Right lung (tissue), 5 donors: ENCODE data around the gene MEIOSIN. TPM values are rescaled to one million over a fixed set of nuclear protein-coding genes. Genes with fewer than 3 reads are reported as not detected.
"Not testable (repeated sequence)": the region's sequence is repeated elsewhere in the genome, so short reads cannot be mapped to it uniquely, and the experiment has no call there.

Experiments used
- DNase-seq, 2 donors: peaks; one replicate each; pipeline ENCODE4 v3.0.0-alpha.2; 2013
- polyA plus RNA-seq, 5 donors: library from polyadenylated mRNA; unstranded; fragments of 120-200 nt; gene quantifications; one replicate each; pipeline versions ENCODE4 v1.2.1 to v1.2.3, GENCODE V29; 2013; ENCODE audit warnings: inconsistent platforms in 1 of 5, low replicate concordance in 1 of 5; ENCODE audit not compliant: insufficient read length in 5 of 5, insufficient read depth in 1 of 5

MEIOSIN gene
- polyA plus RNA-seq, 5 donors = not detected

DNA sequence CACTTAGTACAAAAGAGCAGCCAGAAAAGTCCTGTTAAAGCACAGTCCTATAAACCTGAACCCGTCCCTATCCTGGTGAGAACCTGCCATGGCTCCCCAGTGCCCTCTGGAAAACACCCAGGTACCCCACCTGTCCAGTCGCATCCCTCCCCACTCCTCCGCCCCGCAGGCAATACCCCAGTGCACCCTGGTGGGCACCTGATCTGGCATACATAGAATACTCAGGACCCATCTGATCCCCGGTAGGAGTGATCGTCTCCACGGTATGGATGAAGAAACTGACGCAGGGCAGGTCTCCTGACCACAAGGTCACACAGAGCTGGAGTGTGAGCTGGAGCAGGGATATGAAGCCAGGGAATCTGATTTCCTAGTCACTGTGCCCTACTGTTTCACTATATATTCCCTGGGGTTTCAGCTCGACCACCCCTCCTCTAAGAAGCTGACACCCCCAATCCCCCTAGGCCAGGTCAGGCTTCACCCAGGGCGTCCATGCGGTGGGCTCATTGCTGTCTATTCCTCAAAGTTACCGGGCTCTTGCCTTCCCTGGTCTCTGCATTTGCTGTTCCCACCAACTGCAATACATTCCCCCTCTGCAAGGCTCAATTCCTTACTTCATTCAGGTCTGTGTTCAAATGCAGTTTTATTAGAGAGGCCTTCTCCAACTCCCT, 15.1 kb upstream of the MEIOSIN start:
- no peak for DNase-seq

DNA sequence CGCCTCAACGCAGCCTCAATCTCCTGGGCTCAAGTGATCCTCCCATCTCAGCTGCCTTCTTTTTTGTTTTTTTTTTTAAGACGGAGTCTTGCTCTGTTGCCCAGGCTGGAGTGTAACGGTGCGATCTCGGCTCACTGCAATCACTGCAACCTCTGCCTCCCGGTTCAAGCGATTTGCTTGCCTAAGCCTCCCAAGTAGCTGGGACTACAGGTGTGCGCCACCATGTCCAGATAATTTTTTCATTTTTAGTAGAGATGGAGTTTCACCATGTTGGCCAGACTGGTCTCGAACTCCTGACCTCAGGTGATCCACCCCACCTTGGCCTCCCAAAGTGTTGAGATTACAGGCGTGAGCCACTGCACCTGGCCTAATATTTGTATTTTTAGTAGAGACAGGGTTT, 13.2 kb upstream of the MEIOSIN start:
- DNase-seq = not testable (repeated sequence)

DNA sequence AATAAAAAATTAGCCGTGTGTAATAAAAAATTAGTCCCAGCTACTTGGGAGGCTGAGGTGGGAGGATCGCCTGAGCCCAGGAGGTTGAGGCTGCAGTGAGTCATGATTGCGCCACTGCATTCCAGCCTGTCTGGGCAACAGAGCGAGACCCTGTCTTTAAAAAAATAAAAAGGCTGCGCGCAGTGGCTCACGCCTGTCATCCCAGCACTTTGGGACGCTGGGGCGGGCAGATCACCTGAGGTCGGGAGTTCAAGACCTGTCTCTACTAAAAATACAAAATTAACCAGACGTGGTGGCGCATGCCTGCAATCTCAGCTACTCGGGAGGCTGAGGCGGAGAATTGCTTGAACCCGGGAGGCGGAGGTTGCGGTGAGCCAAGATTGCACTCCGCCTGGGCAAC, 4.6 kb upstream of the MEIOSIN start:
- DNase-seq = not testable (repeated sequence)

DNA sequence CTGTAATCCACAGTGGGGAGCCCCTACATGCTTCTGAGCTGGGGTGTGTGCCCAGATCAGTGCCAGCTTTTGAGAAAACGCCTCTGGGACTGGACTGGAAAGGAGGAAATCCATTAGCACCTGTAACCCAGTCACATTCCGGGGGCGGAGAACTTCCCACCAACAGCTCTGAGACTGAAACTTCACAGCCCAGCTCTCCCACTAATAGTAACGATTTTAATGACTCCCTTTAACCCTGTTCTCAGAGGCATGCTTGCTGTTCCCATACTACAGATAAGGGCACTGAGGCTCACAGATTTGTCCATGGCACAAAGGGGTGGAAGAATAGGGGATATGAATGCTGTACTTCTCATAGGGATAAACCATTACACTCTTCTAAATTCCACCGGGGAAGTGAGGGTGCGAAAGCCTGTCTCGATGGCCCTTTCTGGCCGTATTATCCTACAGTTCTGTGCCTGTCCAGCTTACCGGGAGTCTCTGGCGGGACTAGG, 3.4 kb upstream of the MEIOSIN start:
- no peak for DNase-seq

DNA sequence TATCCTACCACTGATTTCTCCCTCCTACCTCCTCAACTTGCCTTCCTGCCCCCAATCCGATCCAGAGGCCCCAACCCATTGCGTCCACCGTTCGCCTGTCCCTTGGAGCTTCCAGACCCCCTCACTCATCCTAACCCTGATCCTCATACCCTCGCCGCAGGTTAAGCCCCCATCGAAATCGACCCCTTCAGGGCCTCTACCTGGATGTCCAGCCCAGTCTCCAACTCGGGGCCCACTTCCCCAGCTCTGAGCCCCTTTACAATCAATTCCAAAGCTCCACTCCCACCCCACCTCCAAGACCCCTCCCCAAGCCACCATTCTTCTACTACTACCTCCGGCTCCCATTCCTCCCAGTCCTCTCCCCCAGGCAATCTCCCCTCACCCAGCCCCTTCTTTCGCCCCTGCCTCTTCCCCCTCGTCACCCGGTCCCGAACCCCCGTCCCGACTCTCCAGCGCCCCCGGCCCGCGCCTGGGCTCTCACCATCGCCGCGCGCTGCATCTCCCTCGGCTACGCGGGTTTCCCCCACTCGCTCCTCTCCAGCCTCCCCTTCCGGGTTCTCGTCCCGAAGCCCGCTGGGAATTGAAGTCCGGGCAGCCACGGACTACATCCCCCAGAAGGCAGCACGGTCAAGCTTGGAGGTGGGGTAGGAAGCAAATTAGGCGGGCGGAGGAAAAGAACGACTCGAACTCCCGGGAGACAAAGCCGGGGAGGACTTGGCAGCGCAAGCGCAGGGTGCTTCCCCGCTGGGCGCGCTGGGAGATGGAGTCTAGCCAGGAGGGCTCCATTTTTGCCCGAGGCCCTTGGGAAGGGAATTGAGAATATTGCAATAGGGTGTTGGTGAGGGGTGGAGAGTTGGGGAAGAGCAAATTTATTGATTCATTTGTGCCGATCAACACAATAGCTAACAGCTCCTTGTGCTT, 2.6 kb upstream of the MEIOSIN start, which contains the start of gene FBXO46:
Gene FBXO46 (minus strand): TSS at position 529 of the 921 bp plus-strand sequence. CDS start 17,401 bp downstream, outside the sequence.
- peak; percentile 95 to 97 for DNase-seq

DNA sequence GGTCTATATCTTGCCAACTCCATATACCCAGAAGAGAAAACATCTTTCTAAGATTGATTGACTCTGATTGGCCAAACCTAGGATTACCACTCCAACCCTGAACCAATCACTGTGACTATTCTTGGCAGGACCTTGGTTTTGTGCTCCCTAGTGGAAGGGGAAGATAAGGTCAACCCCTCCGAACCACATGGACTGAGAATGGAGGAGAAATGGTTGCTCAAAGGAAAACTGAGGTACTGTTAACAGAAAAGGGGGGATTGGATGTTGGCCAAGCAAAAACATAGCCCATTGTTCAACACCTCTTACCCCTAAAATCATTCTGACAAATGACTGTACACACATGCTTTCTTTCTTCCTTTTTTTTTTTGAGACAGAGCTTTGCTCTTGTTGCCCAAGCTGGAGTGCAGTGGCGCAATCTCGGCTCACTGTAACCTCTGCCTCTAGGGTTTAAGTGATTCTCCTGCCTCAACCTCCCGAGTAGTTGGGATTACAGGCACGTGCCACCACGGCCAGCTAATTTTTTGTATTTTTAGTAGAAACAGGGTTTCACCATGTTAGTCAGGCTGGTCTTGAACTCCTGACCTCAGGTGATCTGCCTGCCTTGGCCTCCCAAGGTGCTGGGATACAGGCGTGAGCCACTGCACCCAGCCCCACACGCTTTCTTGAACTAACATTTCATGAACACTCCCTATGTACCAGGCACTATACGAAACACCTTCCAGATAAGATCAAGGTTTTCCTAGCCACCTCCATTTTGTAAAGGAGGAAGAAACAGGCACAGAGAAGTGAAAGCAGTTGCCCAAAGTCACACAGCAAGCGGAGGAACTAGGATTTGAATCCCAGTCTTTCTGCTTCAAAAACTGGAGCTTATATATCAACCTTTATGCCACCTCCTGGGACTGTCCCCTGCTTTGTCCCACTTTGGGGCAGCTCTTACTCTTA, 6.5 kb downstream of the MEIOSIN start:
- no peak for DNase-seq

DNA sequence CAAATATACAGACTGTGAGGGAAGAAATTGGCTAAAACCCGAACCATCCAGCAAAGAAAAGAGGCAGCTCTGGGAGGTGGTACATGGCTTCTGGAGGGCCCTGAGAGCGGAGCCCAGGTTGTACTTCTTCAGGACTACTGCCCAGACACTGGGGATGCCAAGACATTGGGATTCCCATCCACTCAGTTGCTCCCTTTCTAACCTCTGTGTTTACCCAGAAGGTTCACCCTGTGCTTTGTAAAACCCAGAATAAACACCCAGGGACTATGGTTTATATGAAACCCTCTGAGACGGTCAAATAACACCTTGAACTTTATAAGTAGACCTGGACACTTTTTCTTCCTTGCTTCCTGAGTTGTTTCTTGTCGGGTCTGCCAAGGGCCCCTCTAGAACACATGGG, 9.7 kb downstream of the MEIOSIN start:
- DNase-seq = no peak

DNA sequence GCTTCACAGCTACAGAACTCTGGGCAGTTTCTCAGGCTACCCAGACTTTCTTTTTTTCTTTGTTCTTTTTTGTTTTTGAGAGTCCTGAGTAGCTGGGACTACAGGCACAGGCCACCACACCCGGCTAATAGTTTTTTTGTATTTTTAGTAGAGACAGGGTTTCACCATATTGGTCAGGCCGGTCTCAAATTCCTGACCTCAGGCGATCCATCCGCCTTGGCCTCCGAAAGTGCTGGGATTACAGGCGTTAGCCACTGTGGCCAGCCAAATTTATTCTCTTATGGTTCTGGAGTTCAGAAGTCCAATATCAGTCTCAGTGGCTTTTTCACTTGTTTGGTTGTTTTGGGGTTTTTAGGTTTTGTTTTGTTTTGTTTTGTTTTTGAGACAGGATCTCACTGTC, 12.4 kb downstream of the MEIOSIN start:
- DNase-seq = no peak

DNA sequence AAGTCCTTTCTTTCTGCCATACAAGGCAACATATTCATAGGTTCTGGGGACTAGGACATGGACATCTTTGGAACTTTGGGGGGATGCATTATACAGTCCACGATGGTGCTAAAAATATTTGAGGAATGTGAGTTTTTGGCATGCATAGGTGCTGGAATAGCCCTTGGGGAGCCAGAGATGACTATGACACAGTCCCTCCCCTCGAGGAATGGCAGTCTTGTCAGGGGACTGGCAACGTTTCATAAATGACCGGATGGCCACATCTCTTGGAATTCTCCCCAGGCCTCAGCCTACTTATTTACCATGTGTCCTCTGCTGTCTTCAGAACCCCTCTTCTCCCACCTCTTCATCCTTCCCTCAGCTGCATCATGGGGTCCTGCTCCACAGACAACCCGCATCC, 13.6 kb downstream of the MEIOSIN start:
- DNase-seq = no peak

DNA sequence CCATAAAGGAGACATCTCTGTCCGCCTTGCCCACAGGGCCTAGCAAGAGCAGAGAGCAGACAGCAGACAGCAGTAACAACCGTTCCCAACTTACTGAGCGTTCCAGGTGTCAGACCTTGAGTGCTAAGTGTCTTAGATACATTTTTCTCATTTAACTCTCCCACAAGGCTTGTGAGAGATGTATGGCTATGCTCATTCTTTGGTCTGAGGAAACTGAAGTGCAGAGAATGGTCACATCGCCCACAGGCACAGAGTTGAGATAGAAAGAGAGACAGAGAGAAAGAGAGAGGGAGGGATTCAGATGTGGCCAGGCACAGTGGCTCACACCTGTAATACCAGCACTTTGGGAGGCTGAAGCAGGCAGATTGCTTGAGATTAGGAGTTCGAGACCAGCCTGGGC, 14.3 kb downstream of the MEIOSIN start:
- DNase-seq = no peak

DNA sequence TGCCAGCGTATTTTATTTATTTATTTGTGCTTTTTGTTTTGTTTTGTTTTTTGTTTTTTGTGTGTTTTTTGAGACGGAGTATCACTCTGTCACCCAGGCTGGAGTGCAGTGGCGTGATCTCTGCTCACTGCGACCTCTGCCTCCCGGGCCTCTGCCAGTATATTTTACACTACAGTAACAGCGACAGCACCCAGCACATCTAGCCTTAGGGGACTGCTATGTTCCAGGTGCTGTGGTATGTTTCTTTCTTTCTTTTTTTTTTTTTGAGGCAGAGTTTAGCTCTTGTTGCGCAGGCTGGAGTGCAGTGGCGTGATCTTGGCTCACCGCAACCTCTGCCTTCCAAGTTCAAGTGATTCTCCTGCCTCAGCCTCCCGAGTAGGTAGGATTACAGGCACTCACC, 18.2 kb downstream of the MEIOSIN start:
- DNase-seq = not testable (repeated sequence)

DNA sequence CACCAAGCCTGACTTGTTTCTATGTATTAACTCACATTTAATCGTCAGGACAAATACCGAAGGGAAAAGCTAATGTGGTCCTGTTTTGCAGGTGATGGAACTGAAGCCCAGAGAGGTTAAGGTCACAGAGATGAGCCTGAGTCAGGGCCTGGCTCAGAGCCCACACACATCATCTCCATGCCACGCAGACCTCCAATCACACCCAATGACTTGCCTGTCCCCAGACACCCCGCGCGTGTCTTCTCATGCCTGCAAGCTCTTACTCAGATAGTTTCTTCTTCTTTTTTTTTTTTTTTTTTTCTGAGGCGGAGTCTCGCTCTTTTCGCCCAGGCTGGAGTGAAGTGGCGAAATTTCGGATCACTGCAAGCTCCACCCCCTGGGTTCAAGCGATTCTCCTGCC, 19.4 kb downstream of the MEIOSIN start:
- no peak for DNase-seq

DNA sequence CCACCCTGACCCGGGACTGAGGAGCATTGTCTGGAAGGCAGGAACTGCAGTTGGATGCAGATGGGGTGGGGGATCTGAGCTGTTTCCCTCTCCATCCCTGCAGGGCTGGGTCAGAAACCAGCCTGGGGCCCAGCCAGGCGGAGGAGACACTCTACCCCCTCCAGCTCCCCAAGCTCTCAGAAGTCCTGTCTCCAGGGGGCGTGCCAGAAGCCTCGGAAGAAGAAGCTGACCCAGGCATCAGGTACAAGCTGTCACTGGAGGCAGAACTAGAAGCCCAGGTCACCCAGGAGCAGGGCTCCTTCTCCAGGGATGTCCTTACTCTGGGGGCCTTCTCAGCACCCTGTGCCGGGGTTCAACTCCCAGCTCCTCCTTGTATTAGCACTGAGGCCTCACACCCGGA, 20.3 kb downstream of the MEIOSIN start:
- no peak for DNase-seq

DNA sequence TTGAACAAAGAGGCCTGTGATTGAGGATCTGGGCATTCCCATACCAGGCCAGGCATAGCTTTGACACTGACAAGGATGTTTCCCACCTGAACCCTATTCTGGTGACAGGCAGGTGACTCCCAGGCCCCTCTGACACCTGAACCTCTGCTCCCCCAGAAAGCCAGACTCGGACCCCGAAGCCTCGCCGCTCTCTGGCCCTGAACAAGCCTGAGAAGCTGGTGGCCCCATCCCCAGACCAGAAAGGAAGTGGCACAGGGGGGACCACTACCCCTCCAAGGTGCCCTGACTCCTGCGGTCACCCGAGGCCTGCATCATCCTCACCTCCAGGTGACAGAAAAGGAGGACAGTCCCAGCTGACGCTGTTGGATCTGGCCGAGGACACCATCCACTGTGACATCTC, 21.1 kb downstream of the MEIOSIN start:
- DNase-seq = no peak

DNA sequence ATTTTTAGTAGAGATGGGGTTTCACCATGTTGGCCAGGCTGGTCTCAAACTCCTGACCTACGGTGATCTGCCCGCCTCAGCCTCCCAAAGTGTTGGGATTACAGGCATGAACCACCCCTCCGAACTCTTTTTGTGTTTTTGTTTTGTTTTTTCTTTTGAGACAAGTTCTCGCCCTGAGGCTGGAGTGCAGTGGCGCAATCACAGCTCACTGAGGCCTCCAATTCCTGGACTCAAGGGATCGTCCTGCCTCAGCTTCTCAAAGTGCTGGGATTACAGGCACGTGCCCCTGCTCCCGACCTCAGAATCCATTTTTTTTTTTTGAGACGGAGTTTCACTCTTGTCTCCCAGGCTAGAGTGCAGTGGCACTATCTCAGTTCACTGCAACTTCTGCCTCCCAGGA, 24.5 kb downstream of the MEIOSIN start:
- no peak for DNase-seq

DNA sequence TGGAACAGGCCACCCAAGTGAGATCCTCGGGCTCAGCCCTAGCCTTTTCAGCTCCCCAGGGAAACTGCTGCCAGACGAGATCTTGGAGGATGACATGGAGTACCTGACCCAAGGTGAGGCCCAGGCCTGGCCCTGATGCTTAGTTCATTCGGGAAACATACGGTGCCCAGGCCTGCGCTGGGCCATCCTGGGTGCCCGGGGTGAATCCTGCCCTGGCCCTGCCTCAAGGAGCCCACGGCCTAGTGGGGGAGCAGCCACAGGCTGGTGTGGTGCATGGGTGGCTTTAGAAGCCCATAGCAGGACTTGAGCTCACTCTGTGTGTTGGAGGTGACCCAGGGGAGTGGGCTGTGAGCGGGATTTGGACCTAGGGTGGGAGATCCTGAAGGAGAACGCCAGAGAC, 25.7 kb downstream of the MEIOSIN start:
- no peak for DNase-seq

DNA sequence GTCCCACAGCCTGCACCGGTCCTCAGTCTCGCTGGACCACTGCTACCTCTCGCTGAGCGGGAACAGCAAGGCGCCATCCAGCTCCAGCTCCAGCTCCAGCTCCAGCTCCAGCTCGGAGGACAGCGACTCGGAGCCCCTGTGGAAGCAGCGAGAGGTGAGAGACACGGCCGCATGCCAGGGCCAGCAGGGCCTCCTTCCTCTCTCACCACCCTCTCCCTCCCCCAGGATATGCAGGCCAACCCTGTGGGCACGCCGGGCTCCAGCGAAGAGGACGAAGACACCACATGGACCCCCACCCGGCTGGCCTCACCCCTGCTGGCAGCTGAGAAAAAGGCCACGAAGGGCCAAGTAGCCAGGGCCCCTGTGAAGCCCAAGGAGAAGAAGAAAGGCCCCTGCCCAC, 28.5 kb downstream of the MEIOSIN start:
- DNase-seq = no peak

DNA sequence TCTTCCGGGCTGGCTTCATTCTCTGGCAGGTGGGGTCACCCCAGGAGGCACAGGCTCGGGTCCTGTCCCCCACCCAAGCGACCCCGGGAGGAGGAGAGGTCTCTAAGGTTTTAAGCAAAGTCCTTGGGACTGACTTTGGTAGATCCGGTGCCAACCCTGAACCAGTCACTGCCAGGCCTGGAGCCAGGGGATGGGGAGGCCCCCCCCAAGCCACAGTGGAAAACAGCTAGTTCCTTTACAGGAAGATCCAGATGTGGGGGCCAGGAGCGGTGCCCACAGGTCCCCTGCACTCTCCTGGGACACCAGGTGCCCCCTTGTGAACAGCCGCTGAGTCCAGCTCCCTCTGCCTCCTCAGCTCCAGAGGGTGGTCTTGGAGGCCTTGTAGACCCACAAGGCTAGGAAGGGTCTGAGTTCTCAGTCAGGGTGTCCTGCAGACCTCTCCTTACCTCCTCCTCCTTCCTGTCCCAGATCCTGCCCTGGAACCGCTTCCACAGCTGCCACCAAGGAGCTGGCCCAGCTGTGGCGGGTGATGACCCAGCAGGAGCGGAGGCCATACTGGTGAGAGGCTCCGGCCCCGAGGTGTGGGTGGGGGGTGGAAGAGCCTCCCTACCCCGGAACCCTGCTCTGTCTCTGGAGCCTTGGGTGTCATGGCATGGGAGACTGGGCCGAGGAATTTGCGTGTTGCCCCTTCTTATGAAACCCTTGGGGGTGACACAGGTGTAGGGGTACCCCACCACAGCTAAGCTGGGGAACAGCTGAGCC, 29.8 kb downstream of the MEIOSIN start:
- no peak for DNase-seq

DNA sequence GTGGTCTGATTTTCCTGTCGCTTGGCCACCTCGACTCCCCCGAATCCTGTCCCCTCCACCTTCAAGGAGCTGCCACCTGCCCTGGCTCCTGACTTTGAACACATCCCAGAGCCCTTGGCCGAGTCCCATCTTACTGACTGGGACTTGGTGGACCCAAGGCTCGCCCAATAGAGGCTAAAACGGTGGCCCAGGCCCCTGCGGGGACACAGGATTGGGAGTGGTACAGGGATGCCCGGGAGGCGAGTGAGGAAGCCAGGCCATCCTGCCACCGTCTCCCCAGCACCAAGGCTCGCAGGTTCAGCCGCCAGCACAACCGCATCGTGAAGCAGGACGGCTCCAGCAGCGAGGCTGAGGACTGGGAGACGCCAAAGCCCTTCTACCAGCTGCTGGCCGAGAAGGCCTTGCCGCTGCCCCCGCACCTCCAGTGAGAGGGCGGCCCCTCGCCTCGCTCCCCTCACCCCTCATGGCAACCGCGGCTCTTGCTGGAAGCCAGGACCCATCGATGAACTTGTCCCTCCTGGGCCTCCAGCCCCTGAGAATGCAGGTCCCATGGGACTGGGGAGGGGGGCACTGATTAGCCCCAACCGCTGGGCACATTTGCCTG, 30.6 kb downstream of the MEIOSIN start:
- DNase-seq = no peak

DNA sequence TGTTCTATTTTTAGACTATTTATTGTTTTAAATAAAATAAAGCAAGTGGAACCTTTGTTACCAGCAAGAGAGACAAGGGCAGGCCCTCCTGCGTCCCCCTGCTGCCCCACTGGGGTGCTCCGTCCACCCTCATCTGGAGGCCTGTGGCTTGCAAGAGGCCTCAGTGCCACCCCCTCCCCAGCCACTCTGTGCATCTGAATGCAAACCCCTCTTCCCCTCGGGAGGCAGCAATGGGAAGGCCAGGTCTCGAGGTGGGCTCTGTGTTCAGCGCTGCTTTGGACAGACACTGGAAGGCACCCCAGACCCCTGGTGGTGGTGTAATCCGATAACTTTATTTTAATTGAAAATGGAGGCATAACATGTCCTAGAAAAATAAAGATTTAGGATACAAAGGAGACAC, 31.2 kb downstream of the MEIOSIN start:
- DNase-seq = no peak
